ENCODE results near the gene EMC7.
A peak's percentile ranks its signal among the peaks of the same experiment; 100 is the strongest.

EMC7 gene

GRCh38 chr15:34038023-34038870 is 63.4 kb downstream of the EMC7 start:
- peak; percentile 27 for DNase-seq (ENCODE audit: low spot score)

Data from COLO829 (cell line).